B cell (primary cell): Measurements from ENCODE around the gene MICAL3. TPM values are rescaled to one million over a fixed set of nuclear protein-coding genes. Genes with fewer than 3 reads are reported as not detected.

Experiments
- ATAC-seq: fragments of 200-7000 bp; cut with Tn5 transposase; one replicate; pipeline ENCODE4 v1.10.0; 2021; ENCODE audit warnings: low read depth, mild to moderate bottlenecking, moderate number of reproducible peaks, moderate library complexity
- CTCF ChIA-PET: fragments of 350-600 bp; sonication (Branson Sonifier 250); formaldehyde crosslinking; loops from one replicate; lab custom pipeline; 2021; ENCODE audit warnings: antibody characterized with exemption, inconsistent platforms; lab: Charles Lee
- POLR2A ChIA-PET: fragments of 350-600 bp; sonication (Branson Sonifier 250); formaldehyde crosslinking; loops from one replicate; lab custom pipeline; 2021; ENCODE audit warnings: antibody characterized with exemption; lab: Charles Lee
- DNase-seq: peaks from one replicate; pipeline ENCODE4 v3.0.0; 2013
- H2AFZ ChIP-seq: 2 replicates; pipeline ENCODE4 v1.6.1; 2012; ENCODE audit warnings: mild to moderate bottlenecking, low read depth, low read length; ENCODE audit not compliant: insufficient read depth, poor library complexity, severe bottlenecking
- H3K27ac ChIP-seq, 2 donors: 1 replicate in 1 of 2; 2 replicates in 1 of 2; pipeline ENCODE4 v1.5.1; 2012 to 2013; ENCODE audit warnings: low read length in 2 of 2, mild to moderate bottlenecking in 2 of 2, moderate library complexity in 1 of 2
- H3K27me3 ChIP-seq, 4 experiments: fragments of 200-600 bp in 1 of 4; sonication (generic) in 1 of 4; replicated peaks in 1 of 4; 1 replicate in 2 of 4; 2 replicates in 2 of 4; pipeline versions ENCODE4 v1.6.1 to v1.7.0; 2013 to 2016; ENCODE audit warnings: low read length in 3 of 4, mild to moderate bottlenecking in 2 of 4, mixed read lengths in 1 of 4, moderate library complexity in 1 of 4; ENCODE audit not compliant: insufficient read depth in 4 of 4, control insufficient read depth in 3 of 4; ENCODE audit errors: control extremely low read depth in 1 of 4
- H3K36me3 ChIP-seq, 2 experiments: replicated peaks in 1 of 2; 1 replicate in 1 of 2; 2 replicates in 1 of 2; pipeline versions ENCODE4 v1.6.1 to v1.7.1; 2013; ENCODE audit warnings: low read length in 1 of 2; ENCODE audit not compliant: insufficient read depth in 2 of 2, control insufficient read depth in 1 of 2; ENCODE audit errors: control extremely low read depth in 1 of 2, extremely low read depth in 1 of 2
- H3K4me1 ChIP-seq, 2 donors: fragments of 200-600 bp in 1 of 2; sonication (generic) in 1 of 2; 1 replicate in 1 of 2; 2 replicates in 1 of 2; pipeline versions ENCODE4 v1.5.1 to v1.6.1; 2013 to 2017; ENCODE audit warnings: low read length in 2 of 2; ENCODE audit not compliant: control insufficient read depth in 2 of 2, insufficient read depth in 2 of 2
- H3K4me2 ChIP-seq: replicated peaks from 2 replicates; pipeline ENCODE3; 2012; ENCODE audit warnings: mild to moderate bottlenecking, low read depth, low read length; ENCODE audit not compliant: poor library complexity, severe bottlenecking
- H3K4me3 ChIP-seq, 5 experiments: fragments of 200-600 bp in 1 of 5; sonication (generic) in 1 of 5; 1 replicate in 3 of 5; 2 replicates in 2 of 5; pipeline versions ENCODE4 v1.5.1 to v1.7.0; 2011 to 2016; ENCODE audit warnings: low read length in 4 of 5, mild to moderate bottlenecking in 4 of 5, low read depth in 2 of 5, control low read depth in 1 of 5, moderate library complexity in 1 of 5; ENCODE audit not compliant: insufficient read depth in 1 of 5; ENCODE audit errors: control extremely low read depth in 1 of 5, extremely low read depth in 1 of 5
- H3K79me2 ChIP-seq: fragments of 200-600 bp; sonication (generic); one replicate; pipeline ENCODE4 v1.6.0; 2016; ENCODE audit warnings: low read length; ENCODE audit not compliant: control insufficient read depth, insufficient read depth
- H3K9ac ChIP-seq: fragments of 200-600 bp; sonication (generic); 2 replicates; pipeline ENCODE4 v1.6.1; 2017; ENCODE audit warnings: mild to moderate bottlenecking, low read length, moderate library complexity
- H3K9me3 ChIP-seq, 3 donors: one replicate each; pipeline versions ENCODE4 v1.6.1 to v1.7.1; 2013; ENCODE audit warnings: low read length in 2 of 3; ENCODE audit not compliant: control insufficient read depth in 2 of 3, insufficient read depth in 1 of 3; ENCODE audit errors: control extremely low read depth in 1 of 3
- H4K20me1 ChIP-seq: 2 replicates; pipeline ENCODE4 v1.6.0; 2012; ENCODE audit warnings: mild to moderate bottlenecking, low read length; ENCODE audit not compliant: insufficient read depth, control insufficient read depth, poor library complexity, severe bottlenecking
- H3K27ac Mint-ChIP-seq: one replicate; pipeline ENCODE4 v1.8.0; 2021; ENCODE audit warnings: mixed read lengths
- H3K27me3 Mint-ChIP-seq: one replicate; pipeline ENCODE4 v1.8.0; 2021; ENCODE audit warnings: mixed read lengths
- H3K4me1 Mint-ChIP-seq: one replicate; pipeline ENCODE4 v1.8.0; 2021; ENCODE audit warnings: mixed read lengths
- H3K4me3 Mint-ChIP-seq: one replicate; pipeline ENCODE4 v1.8.0; 2021; ENCODE audit warnings: mixed read lengths
- H3K9me3 Mint-ChIP-seq: one replicate; pipeline ENCODE4 v1.8.0; 2022; ENCODE audit warnings: mixed read lengths; ENCODE audit not compliant: insufficient read depth
- EZH2 ChIP-seq: IDR thresholded peaks from 2 replicates; pipeline ENCODE4 v1.6.1; 2012; ENCODE audit warnings: borderline replicate concordance, low read depth, mild to moderate bottlenecking, moderate library complexity, low read length; ENCODE audit not compliant: insufficient read depth, poor library complexity, severe bottlenecking
- WGBS: methylation state at CpG from one replicate; pipeline ENCODE4 v1.1.5; 2013; ENCODE audit warnings: missing lambda C conversion rate; ENCODE audit not compliant: insufficient coverage; 5-methylcytosine and 5-hydroxymethylcytosine counted together
- intact Hi-C: fragments of 100-400 bp; cut with micrococcal nuclease; formaldehyde crosslinking; loops from one replicate; pipeline ENCODE4 v1.10.0; 2022
- polyA plus RNA-seq: library from polyadenylated mRNA; depleted of rRNA; stranded (reverse); fragments of >200 nt; gene quantifications from 2 replicates; pipeline ENCODE4 v1.2.3, GENCODE V29; 2012
- total RNA-seq, 2 donors: library from RNA; stranded (reverse); fragments of 120-200 nt in 1 of 2; gene quantifications; 1 replicate in 1 of 2; 2 replicates in 1 of 2; pipeline versions ENCODE4 v1.2.3 to v1.2.4, GENCODE V29; 2013 to 2022
- TF ChIP-seq, protein P1 (sequence below): fragments of 200-600 bp; IDR thresholded peaks from one replicate; pipeline ENCODE4 v1.8.0; 2022; ENCODE audit warnings: antibody characterized with exemption, mild to moderate bottlenecking

Gene MICAL3
- total and polyA plus RNA-seq, 2 donors (not counting 1 experiment from before 2014, with no cell fraction given) = 50.5 to 253 TPM

GRCh38 chr22:17853073-17853472, 171.3 kb downstream of the MICAL3 start:
- no peaks in the 10 kb centered on the region for H3K4me1 ChIP-seq
- Mint-ChIP-seq H3K27ac (no peak overlapping the region), H3K4me1 (no peaks in the 10 kb centered on the region), H3K4me3 (no peak overlapping the region), H3K27me3 (no peaks in the 10 kb centered on the region), H3K9me3 (no peaks in the 10 kb centered on the region)
- POLR2A ChIA-PET = interaction anchor here (0.5 kb wide), 1 partner anchor 469 kb away, joined by 4 read pairs; no protein-coding TSS in a partner anchor
- DNase-seq (no peak), ATAC-seq (no peak)
- H4K20me1 ChIP-seq = peaks cover 29% of the 10 kb centered on the region
- no peak overlapping the region for H3K4me3 ChIP-seq
- no peak overlapping the region for H3K27ac ChIP-seq
- no peaks in the 10 kb centered on the region for H3K27me3 ChIP-seq
- no peaks in the 10 kb centered on the region for H3K9me3 ChIP-seq
- CTCF ChIA-PET = no interaction called here
- WGBS = 96% methylated on average over 4 of the region's 6 CpGs
- intact Hi-C loops = no loop called here
- H2AFZ ChIP-seq = no peak overlapping the region
- TF ChIP-seq, protein P1, sequence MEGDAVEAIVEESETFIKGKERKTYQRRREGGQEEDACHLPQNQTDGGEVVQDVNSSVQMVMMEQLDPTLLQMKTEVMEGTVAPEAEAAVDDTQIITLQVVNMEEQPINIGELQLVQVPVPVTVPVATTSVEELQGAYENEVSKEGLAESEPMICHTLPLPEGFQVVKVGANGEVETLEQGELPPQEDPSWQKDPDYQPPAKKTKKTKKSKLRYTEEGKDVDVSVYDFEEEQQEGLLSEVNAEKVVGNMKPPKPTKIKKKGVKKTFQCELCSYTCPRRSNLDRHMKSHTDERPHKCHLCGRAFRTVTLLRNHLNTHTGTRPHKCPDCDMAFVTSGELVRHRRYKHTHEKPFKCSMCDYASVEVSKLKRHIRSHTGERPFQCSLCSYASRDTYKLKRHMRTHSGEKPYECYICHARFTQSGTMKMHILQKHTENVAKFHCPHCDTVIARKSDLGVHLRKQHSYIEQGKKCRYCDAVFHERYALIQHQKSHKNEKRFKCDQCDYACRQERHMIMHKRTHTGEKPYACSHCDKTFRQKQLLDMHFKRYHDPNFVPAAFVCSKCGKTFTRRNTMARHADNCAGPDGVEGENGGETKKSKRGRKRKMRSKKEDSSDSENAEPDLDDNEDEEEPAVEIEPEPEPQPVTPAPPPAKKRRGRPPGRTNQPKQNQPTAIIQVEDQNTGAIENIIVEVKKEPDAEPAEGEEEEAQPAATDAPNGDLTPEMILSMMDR = no peak
- TF ChIP-seq EZH2 = no peak
- no peak overlapping the region for H3K4me2 ChIP-seq
- peaks cover 1 to 54% of the 10 kb centered on the region in 2 experiments for H3K36me3 ChIP-seq
- peaks cover 6% of the 10 kb centered on the region for H3K79me2 ChIP-seq
- H3K9ac ChIP-seq = no peak overlapping the region

GRCh38 chr22:17851759-17852158, 172.6 kb downstream of the MICAL3 start:
- 100% methylated on average over 11 of the region's 14 CpGs for WGBS
- Mint-ChIP-seq H3K4me1 (no peaks in the 10 kb centered on the region), H3K9me3 (no peaks in the 10 kb centered on the region), H3K4me3 (no peak overlapping the region), H3K27me3 (no peaks in the 10 kb centered on the region), H3K27ac (no peak overlapping the region)
- ChIA-PET CTCF (no interaction called here), POLR2A (no interaction called here)
- Histone ChIP-seq H3K27me3 (no peaks in the 10 kb centered on the region), H3K9ac (no peak overlapping the region), H4K20me1 (peaks cover 22% of the 10 kb centered on the region), H3K4me1 (no peaks in the 10 kb centered on the region), H3K4me3 (no peak overlapping the region), H3K9me3 (no peaks in the 10 kb centered on the region), H2AFZ (no peak overlapping the region), H3K36me3 (peaks cover 1 to 66% of the 10 kb centered on the region in 2 experiments), H3K4me2 (no peak overlapping the region), H3K79me2 (peaks cover 6% of the 10 kb centered on the region), H3K27ac (no peak overlapping the region)
- ATAC-seq (no peak), DNase-seq (no peak)
- TF ChIP-seq EZH2 = no peak
- TF ChIP-seq, protein P1 = no peak
- intact Hi-C loops = no loop called here
